DOHH2 (cell line): ENCODE results near the gene PAK1.

Experiments used
- H3F3A ChIP-seq: fragments of 200-600 bp; sonication (generic), shearing (Covaris generic); 2 replicates; pipeline ENCODE4 v1.6.0; 2016; ENCODE audit warnings: antibody characterized with exemption, mild to moderate bottlenecking; ENCODE audit not compliant: control insufficient read depth, insufficient read depth
- H3K27ac ChIP-seq: fragments of 200-600 bp; sonication (generic); 2 replicates; pipeline ENCODE4 v1.5.1; 2014; ENCODE audit warnings: low read depth, mild to moderate bottlenecking, low read length, moderate library complexity
- H3K27me3 ChIP-seq: fragments of 200-600 bp; sonication (generic); 2 replicates; pipeline ENCODE4 v1.6.1; 2014; ENCODE audit warnings: mild to moderate bottlenecking, low read length, mixed read lengths; ENCODE audit not compliant: control insufficient read depth
- H3K36me3 ChIP-seq: fragments of 200-600 bp; sonication (generic); 2 replicates; pipeline ENCODE4 v1.6.1; 2014; ENCODE audit warnings: mild to moderate bottlenecking, low read length, moderate library complexity, mixed read lengths; ENCODE audit not compliant: control insufficient read depth
- H3K4me1 ChIP-seq: fragments of 200-600 bp; sonication (generic); 2 replicates; pipeline ENCODE4 v1.6.1; 2014; ENCODE audit warnings: mild to moderate bottlenecking, low read length, mixed read lengths; ENCODE audit not compliant: control insufficient read depth
- H3K4me2 ChIP-seq: fragments of 200-600 bp; sonication (generic); 2 replicates; pipeline ENCODE4 v1.6.0; 2014; ENCODE audit warnings: mild to moderate bottlenecking, low read length, moderate library complexity
- H3K4me3 ChIP-seq: fragments of 200-600 bp; sonication (generic); 2 replicates; pipeline ENCODE4 v1.5.1; 2014; ENCODE audit warnings: mild to moderate bottlenecking, low read length, mixed read lengths
- H3K79me2 ChIP-seq: fragments of 200-600 bp; sonication (generic); 2 replicates; pipeline ENCODE4 v1.6.1; 2014; ENCODE audit warnings: mild to moderate bottlenecking, low read length, mixed read lengths; ENCODE audit not compliant: control insufficient read depth
- H3K9me2 ChIP-seq: fragments of 200-600 bp; sonication (generic); replicated peaks from 2 replicates; pipeline ENCODE4 v1.6.1; 2014; ENCODE audit warnings: mild to moderate bottlenecking, low read length, mixed read lengths; ENCODE audit not compliant: control insufficient read depth
- H3K9me3 ChIP-seq: fragments of 200-600 bp; sonication (generic); 2 replicates; pipeline ENCODE4 v1.6.1; 2014; ENCODE audit warnings: antibody characterized with exemption, low read length, mixed read lengths; ENCODE audit not compliant: control insufficient read depth, insufficient read depth
- H4K20me1 ChIP-seq: fragments of 200-600 bp; sonication (generic); 2 replicates; pipeline ENCODE4 v1.6.0; 2014; ENCODE audit warnings: low read depth, mild to moderate bottlenecking, antibody characterized with exemption, low read length, moderate library complexity; ENCODE audit not compliant: control insufficient read depth, insufficient read depth
- CTCF ChIP-seq: fragments of 200-600 bp; sonication (generic); IDR thresholded peaks from one replicate; pipeline ENCODE4 v1.5.1; 2014; ENCODE audit warnings: antibody characterized with exemption, mild to moderate bottlenecking, low read depth, low read length; ENCODE audit not compliant: poor library complexity, severe bottlenecking
- EZH2phosphoT487 ChIP-seq: fragments of 200-600 bp; sonication (generic); IDR thresholded peaks from 2 replicates; pipeline ENCODE4 v1.6.1; 2017; ENCODE audit warnings: borderline replicate concordance, mild to moderate bottlenecking, antibody characterized with exemption, low read length, moderate library complexity, mixed read lengths

The PAK1 gene

GRCh38 chr11:77406396-77406795, 67.5 kb downstream of the PAK1 start:
- Histone ChIP-seq H3K27me3 (no peaks in the 10 kb centered on the region), H3K9me2 (no peaks in the 10 kb centered on the region), H3K4me3 (no peak overlapping the region), H4K20me1 (no peaks in the 10 kb centered on the region), H3K9me3 (no peaks in the 10 kb centered on the region), H3K4me2 (no peak overlapping the region), H3K27ac (no peak overlapping the region), H3K79me2 (peaks cover 20% of the 10 kb centered on the region), H3K36me3 (no peaks in the 10 kb centered on the region), H3K4me1 (peaks cover 15% of the 10 kb centered on the region), H3F3A (no peaks in the 10 kb centered on the region)
- TF ChIP-seq EZH2phosphoT487: no peak
- no peak for TF ChIP-seq CTCF

- no peaks in the 10 kb centered on the region for H4K20me1 ChIP-seq
- H3K9me3 ChIP-seq: no peaks in the 10 kb centered on the region
- H3F3A ChIP-seq: no peaks in the 10 kb centered on the region
- no peaks in the 10 kb centered on the region for H3K9me2 ChIP-seq
- H3K36me3 ChIP-seq: no peaks in the 10 kb centered on the region
- TF ChIP-seq CTCF: no peak
- H3K4me3 ChIP-seq: no peak overlapping the region
- H3K27ac ChIP-seq: no peak overlapping the region
- H3K4me1 ChIP-seq: no peaks in the 10 kb centered on the region
- no peak overlapping the region for H3K4me2 ChIP-seq
- peaks cover 11% of the 10 kb centered on the region; the same call in 1 of the 2 replicates for H3K79me2 ChIP-seq
- H3K27me3 ChIP-seq: no peaks in the 10 kb centered on the region
Measured at GRCh38 chr11:77403211-77403610, 70.7 kb downstream of the PAK1 start.

GRCh38 chr11:77402218-77402556, 71.7 kb downstream of the PAK1 start:
- Histone ChIP-seq H3F3A (no peaks in the 10 kb centered on the region), H3K36me3 (no peaks in the 10 kb centered on the region), H3K79me2 (peaks cover 14% of the 10 kb centered on the region; the same call in 1 of the 2 replicates), H3K4me3 (no peak overlapping the region), H3K9me3 (no peaks in the 10 kb centered on the region), H3K4me2 (no peak overlapping the region), H3K27ac (no peak overlapping the region), H3K4me1 (no peaks in the 10 kb centered on the region), H4K20me1 (no peaks in the 10 kb centered on the region), H3K27me3 (no peaks in the 10 kb centered on the region), H3K9me2 (no peaks in the 10 kb centered on the region)
- TF ChIP-seq EZH2phosphoT487: no peak
- no peak for TF ChIP-seq CTCF
